ENCODE measurements around the gene ATIC.

DNA sequence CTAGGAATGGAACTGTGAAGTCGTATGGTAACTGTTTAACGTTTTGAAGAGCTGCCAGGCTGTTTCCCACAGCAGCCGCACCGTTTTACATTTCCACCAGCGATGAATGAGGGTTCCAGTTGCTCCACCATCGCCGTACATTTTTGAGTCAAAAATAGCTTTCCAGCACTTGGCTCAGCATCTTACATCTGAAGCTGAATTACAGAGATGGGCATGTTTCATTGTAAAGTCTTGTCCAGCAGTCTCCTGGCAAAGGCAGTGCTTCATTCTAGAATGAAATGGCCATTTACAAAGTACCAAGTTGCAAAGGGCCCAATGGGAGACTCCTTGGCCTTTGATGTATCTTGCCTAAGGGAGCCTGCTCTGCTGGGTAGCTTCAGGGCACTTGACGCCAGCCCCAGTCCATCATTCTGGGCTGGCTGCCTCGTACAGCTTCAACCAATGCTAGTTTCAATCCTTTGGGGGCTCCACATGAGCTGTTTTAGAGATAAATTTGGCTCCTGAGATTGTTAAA, 45.1 kb downstream of the ATIC start:
- TF ChIP-seq POLR2AphosphoS5 (IDR thresholded peaks at IDR 0.05) (no peak), POLR2A (IDR thresholded peaks at IDR 0.05) (no peak)
- TF ChIP-seq, protein P1, sequence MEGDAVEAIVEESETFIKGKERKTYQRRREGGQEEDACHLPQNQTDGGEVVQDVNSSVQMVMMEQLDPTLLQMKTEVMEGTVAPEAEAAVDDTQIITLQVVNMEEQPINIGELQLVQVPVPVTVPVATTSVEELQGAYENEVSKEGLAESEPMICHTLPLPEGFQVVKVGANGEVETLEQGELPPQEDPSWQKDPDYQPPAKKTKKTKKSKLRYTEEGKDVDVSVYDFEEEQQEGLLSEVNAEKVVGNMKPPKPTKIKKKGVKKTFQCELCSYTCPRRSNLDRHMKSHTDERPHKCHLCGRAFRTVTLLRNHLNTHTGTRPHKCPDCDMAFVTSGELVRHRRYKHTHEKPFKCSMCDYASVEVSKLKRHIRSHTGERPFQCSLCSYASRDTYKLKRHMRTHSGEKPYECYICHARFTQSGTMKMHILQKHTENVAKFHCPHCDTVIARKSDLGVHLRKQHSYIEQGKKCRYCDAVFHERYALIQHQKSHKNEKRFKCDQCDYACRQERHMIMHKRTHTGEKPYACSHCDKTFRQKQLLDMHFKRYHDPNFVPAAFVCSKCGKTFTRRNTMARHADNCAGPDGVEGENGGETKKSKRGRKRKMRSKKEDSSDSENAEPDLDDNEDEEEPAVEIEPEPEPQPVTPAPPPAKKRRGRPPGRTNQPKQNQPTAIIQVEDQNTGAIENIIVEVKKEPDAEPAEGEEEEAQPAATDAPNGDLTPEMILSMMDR (IDR thresholded peaks at IDR 0.05 in 8 of 11, conservative IDR thresholded peaks at IDR 0.05 in 3 of 11): no peak
